GM12874 (cell line): ENCODE results near the gene CES2.

ENCODE experiments used
- CTCF ChIP-seq: IDR thresholded peaks from 2 replicates; pipeline ENCODE4 v1.5.1; 2011; ENCODE audit warnings: low read depth, mild to moderate bottlenecking, control low read depth, low read length, moderate library complexity; ENCODE audit not compliant: insufficient read depth

The CES2 gene

GRCh38 chr16:66948837-66949225 lies 13.5 kb downstream of the CES2 start:
- no peak for TF ChIP-seq CTCF

GRCh38 chr16:66949472-66949871 lies 14.2 kb downstream of the CES2 start:
- no peak for TF ChIP-seq CTCF

- TF ChIP-seq CTCF: no peak
Observed at GRCh38 chr16:66950437-66950836, 15.1 kb downstream of the CES2 start.

- no peak for TF ChIP-seq CTCF
Observed at GRCh38 chr16:66950971-66951790, 15.9 kb downstream of the CES2 start.

GRCh38 chr16:66952430-66953110 lies 17.3 kb downstream of the CES2 start:
- no peak for TF ChIP-seq CTCF

GRCh38 chr16:66953462-66954096 lies 18.3 kb downstream of the CES2 start:
- TF ChIP-seq CTCF: no peak

GRCh38 chr16:66954097-66954659 lies 18.9 kb downstream of the CES2 start:
- peak; percentile 75 for TF ChIP-seq CTCF
